WTC11 (cell line): ENCODE results near the gene MCF2L2. TPM values are rescaled to one million over a fixed set of nuclear protein-coding genes. Genes with fewer than 3 reads are reported as not detected.

Experiments
- ATAC-seq: fragments of 200-7000 bp; cut with Tn5 transposase; 2 replicates; pipeline ENCODE4 v1.10.0; 2021; ENCODE audit warnings: mild to moderate bottlenecking, moderate library complexity
- CTCF ChIA-PET: fragments of 300-600 bp; sonication (Branson Sonifier 250); formaldehyde crosslinking; loops from one replicate; lab custom pipeline; 2021; ENCODE audit warnings: antibody characterized with exemption; lab: Charles Lee
- POLR2A ChIA-PET: fragments of 350-600 bp; sonication (Branson Sonifier 250); formaldehyde crosslinking; loops from one replicate; lab custom pipeline; 2021; ENCODE audit warnings: antibody characterized with exemption; lab: Charles Lee
- DNase-seq: peaks from one replicate; pipeline ENCODE4 v3.0.0; 2021; ENCODE audit warnings: low spot score
- H3K27ac Mint-ChIP-seq: 2 replicates; pipeline ENCODE4 v1.8.0; 2021; ENCODE audit warnings: mixed read lengths
- H3K27me3 Mint-ChIP-seq: 2 replicates; pipeline ENCODE4 v1.8.0; 2021; ENCODE audit warnings: low read depth, mild to moderate bottlenecking, moderate library complexity, mixed read lengths
- H3K36me3 Mint-ChIP-seq: 2 replicates; pipeline ENCODE4 v1.8.0; 2021; ENCODE audit warnings: mixed read lengths
- H3K4me1 Mint-ChIP-seq: 2 replicates; pipeline ENCODE4 v1.8.0; 2022; ENCODE audit warnings: mixed read lengths
- H3K4me3 Mint-ChIP-seq: 2 replicates; pipeline ENCODE4 v1.8.0; 2021; ENCODE audit warnings: mild to moderate bottlenecking, moderate library complexity, mixed read lengths
- H3K9me3 Mint-ChIP-seq: 2 replicates; pipeline ENCODE4 v1.8.0; 2021; ENCODE audit warnings: mixed read lengths
- ATF1 ChIP-seq: sonication (generic); formaldehyde crosslinking; IDR thresholded peaks from 2 replicates; pipeline ENCODE4 v1.8.1; 2023; ENCODE audit warnings: mild to moderate bottlenecking, moderate library complexity, missing genetic modification reagents
- CBFB ChIP-seq: sonication (generic); formaldehyde crosslinking; IDR thresholded peaks from 2 replicates; pipeline ENCODE4 v1.8.1; 2022; ENCODE audit warnings: mild to moderate bottlenecking, low read depth, missing genetic modification reagents
- ESRRA ChIP-seq: sonication (generic); formaldehyde crosslinking; IDR thresholded peaks from 2 replicates; pipeline ENCODE4 v1.8.1; 2022; ENCODE audit warnings: mild to moderate bottlenecking, missing genetic modification reagents, borderline replicate concordance
- FOXJ3 ChIP-seq: sonication (generic); formaldehyde crosslinking; IDR thresholded peaks from 2 replicates; pipeline ENCODE4 v1.9.0; 2021; ENCODE audit warnings: missing genetic modification reagents, mild to moderate bottlenecking, borderline replicate concordance
- GRHL2 ChIP-seq: fragments of 250-450 bp; sonication (Bioruptor Pico); IDR thresholded peaks from 2 replicates; pipeline ENCODE4 v1.8.0; 2022; ENCODE audit warnings: mild to moderate bottlenecking, moderate library complexity; ENCODE audit not compliant: insufficient replicate concordance, severe bottlenecking
- KAT7 ChIP-seq: sonication (generic); formaldehyde crosslinking; IDR thresholded peaks from 2 replicates; pipeline ENCODE4 v1.8.1; 2023; ENCODE audit warnings: missing genetic modification reagents, mild to moderate bottlenecking, borderline replicate concordance
- NFATC4 ChIP-seq: fragments of 250-450 bp; sonication (Bioruptor Pico); IDR thresholded peaks from 2 replicates; pipeline ENCODE4 v1.9.0; 2021; ENCODE audit warnings: mild to moderate bottlenecking
- NFE2L1 ChIP-seq: sonication (generic); formaldehyde crosslinking; IDR thresholded peaks from 2 replicates; pipeline ENCODE4 v1.8.1; 2023; ENCODE audit warnings: missing genetic modification reagents
- SOX15 ChIP-seq: fragments of 250-450 bp; sonication (Bioruptor Pico); IDR thresholded peaks from 2 replicates; pipeline ENCODE4 v1.9.0; 2021; ENCODE audit warnings: mild to moderate bottlenecking
- SP1 ChIP-seq: sonication (generic); formaldehyde crosslinking; conservative IDR thresholded peaks from 2 replicates; pipeline ENCODE4 v1.8.1; 2022; ENCODE audit warnings: missing genetic modification reagents
- TEAD4 ChIP-seq: sonication (generic); formaldehyde crosslinking; IDR thresholded peaks from 2 replicates; pipeline ENCODE4 v1.8.0; 2022; ENCODE audit warnings: mild to moderate bottlenecking, missing genetic modification reagents
- ZNF219 ChIP-seq: sonication (generic); formaldehyde crosslinking; IDR thresholded peaks from 2 replicates; pipeline ENCODE4 v1.8.0; 2023; ENCODE audit warnings: missing genetic modification reagents, mild to moderate bottlenecking, borderline replicate concordance
- ZNF317 ChIP-seq: sonication (generic); formaldehyde crosslinking; IDR thresholded peaks from 2 replicates; pipeline ENCODE4 v1.8.1; 2023; ENCODE audit warnings: low read depth, mild to moderate bottlenecking, moderate library complexity, missing genetic modification reagents, borderline replicate concordance
- total RNA-seq: library from RNA; stranded (reverse); gene quantifications from 3 replicates; pipeline ENCODE4 v1.2.3, GENCODE V29; 2021
- TF ChIP-seq, protein P1 (sequence below): sonication (generic); formaldehyde crosslinking; conservative IDR thresholded peaks from 2 replicates; pipeline ENCODE4 v1.8.1; 2022; ENCODE audit warnings: mild to moderate bottlenecking, missing genetic modification reagents
- TF ChIP-seq, protein P2 (sequence below): fragments of 250-450 bp; sonication (Bioruptor Pico); IDR thresholded peaks from 2 replicates; pipeline ENCODE4 v1.9.0; 2021; ENCODE audit warnings: mild to moderate bottlenecking
- TF ChIP-seq, protein P3 (sequence below): sonication (generic); formaldehyde crosslinking; IDR thresholded peaks from 2 replicates; pipeline ENCODE4 v1.8.1; 2022; ENCODE audit warnings: mild to moderate bottlenecking, missing genetic modification reagents, moderate library complexity, borderline replicate concordance
- TF ChIP-seq, protein P4 (sequence below): sonication (generic); formaldehyde crosslinking; IDR thresholded peaks from 2 replicates; pipeline ENCODE4 v1.8.1; 2023; ENCODE audit warnings: mild to moderate bottlenecking, missing genetic modification reagents
- TF ChIP-seq, protein P5 (sequence below): fragments of 250-450 bp; sonication (Bioruptor Pico); IDR thresholded peaks from 2 replicates; pipeline ENCODE4 v1.9.0; 2021; ENCODE audit warnings: moderate library complexity, mild to moderate bottlenecking, inconsistent platforms, borderline replicate concordance
- TF ChIP-seq, protein P6 (sequence below): sonication (generic); formaldehyde crosslinking; IDR thresholded peaks from 2 replicates; pipeline ENCODE4 v1.8.0; 2022; ENCODE audit warnings: mild to moderate bottlenecking, missing genetic modification reagents

MCF2L2 gene
- total RNA-seq, 1 experiment from 2014 or later, result 7.5 TPM

DNA sequence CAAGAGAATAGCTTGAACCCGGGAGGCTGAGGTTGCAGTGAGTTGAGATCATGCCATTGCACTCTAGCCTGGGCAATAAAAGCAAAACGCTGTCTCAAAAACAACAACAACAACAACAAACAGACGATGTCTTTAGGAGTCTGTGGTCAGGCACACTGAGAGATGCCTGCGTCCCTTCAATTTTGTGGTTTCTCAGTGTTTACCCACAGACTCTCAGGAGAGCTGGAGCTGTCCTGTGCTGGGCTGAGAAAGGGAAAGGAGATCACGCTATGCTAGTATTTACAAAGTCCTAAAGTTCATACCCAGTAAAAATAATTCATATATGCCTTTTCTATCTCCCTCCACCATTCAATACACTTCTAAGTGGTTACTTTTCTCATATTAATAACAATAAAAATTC, 272.2 kb downstream of the MCF2L2 start (continued):
- TF ChIP-seq ATF1 (CRISPR knock-in tag) (no peak), ZNF317 (CRISPR knock-in tag) (no peak), GRHL2 (no peak), SP1 (CRISPR knock-in tag) (no peak)
- TF ChIP-seq, all 79 proteins: peak for 0

DNA sequence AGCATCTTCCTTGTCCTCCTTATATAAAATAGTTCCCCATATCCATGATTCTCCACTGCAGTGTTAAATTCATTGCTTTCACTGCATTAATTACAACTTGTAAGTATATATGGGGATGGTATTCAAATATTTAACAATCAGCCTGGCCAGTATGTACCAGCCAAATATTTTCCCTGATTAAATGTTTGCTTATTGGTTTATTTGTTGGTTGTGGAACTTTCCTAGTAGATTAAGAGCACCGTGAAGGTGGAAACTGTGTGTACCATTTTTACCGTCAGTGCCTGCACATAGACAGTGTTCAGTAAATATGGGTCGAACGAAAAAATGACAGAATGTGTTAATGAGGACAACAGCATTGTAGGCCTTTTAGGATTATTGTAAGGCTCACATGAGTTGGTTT, 272.9 kb downstream of the MCF2L2 start:
- ATAC-seq, result no peak
- no peak overlapping the region for H3K27ac Mint-ChIP-seq
- H3K36me3 Mint-ChIP-seq, result no peaks in the 10 kb centered on the region
- no peak overlapping the region for H3K4me3 Mint-ChIP-seq
- no peak for DNase-seq
- H3K9me3 Mint-ChIP-seq, result no peaks in the 10 kb centered on the region
- TF ChIP-seq FOXJ3, result no peak
- ChIA-PET CTCF (no interaction called here), POLR2A (no interaction called here)
- 0 out of 2 replicates have a peak, but pooled peaks cover 2% of the 10 kb centered on the region for H3K4me1 Mint-ChIP-seq
- peaks cover 7% of the 10 kb centered on the region for H3K27me3 Mint-ChIP-seq

DNA sequence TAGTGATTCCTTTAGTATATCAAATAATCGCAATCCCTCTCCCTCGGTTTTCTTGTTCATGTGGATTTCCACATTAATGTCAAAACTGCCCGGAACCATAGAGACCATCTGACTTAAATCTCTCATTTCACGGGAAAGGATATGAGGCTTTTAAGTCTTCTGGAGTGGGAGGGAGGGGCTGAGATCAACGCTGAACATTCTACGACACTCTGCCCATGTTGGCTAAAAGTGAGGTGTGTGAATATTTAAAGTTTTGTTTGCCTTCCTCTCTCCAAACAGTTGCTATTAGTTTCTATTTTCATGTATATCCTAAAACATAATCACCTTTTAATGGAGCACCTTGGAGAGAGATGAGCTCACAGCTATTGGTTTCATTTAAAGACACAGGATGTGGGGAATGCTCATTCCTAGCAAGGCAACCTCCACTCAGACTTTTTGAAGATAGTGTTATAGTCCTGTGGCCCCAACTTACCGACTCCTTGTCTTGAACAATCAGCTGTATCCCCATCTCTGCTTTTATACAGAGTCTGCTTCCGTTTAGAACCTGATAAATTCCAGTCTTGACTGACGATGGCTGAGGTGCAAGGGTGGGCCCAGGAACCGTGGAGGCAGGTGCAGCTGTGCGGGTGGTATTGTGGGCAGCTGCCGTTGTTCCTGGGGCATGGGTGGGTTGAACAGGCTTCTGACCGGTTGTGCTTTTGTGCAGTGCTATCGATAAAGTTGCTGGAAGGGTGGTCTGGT, 275.0 kb downstream of the MCF2L2 start:
- ChIA-PET CTCF (interaction anchor here (0.9 kb wide), 1 partner anchor 31 kb away, joined by 3 read pairs; no protein-coding TSS in a partner anchor), POLR2A (interaction anchor here (0.5 kb wide), 1 partner anchor 148 kb away, joined by 3 read pairs; no protein-coding TSS in a partner anchor)
- H3K4me1 Mint-ChIP-seq, result peaks cover 10% of the 10 kb centered on the region; the same call in 1 of the 2 replicates
- no peak overlapping the region for H3K4me3 Mint-ChIP-seq
- no peak overlapping the region for H3K27ac Mint-ChIP-seq
- H3K27me3 Mint-ChIP-seq, result no peaks in the 10 kb centered on the region; the same call in 1 of the 2 replicates
- no peaks in the 10 kb centered on the region for H3K9me3 Mint-ChIP-seq
- no peaks in the 10 kb centered on the region for H3K36me3 Mint-ChIP-seq
- TF ChIP-seq, protein P1, sequence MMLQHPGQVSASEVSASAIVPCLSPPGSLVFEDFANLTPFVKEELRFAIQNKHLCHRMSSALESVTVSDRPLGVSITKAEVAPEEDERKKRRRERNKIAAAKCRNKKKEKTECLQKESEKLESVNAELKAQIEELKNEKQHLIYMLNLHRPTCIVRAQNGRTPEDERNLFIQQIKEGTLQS, result no peak
- TF ChIP-seq NFE2L1 (CRISPR knock-in tag), result no peak
- TF ChIP-seq, protein P2, sequence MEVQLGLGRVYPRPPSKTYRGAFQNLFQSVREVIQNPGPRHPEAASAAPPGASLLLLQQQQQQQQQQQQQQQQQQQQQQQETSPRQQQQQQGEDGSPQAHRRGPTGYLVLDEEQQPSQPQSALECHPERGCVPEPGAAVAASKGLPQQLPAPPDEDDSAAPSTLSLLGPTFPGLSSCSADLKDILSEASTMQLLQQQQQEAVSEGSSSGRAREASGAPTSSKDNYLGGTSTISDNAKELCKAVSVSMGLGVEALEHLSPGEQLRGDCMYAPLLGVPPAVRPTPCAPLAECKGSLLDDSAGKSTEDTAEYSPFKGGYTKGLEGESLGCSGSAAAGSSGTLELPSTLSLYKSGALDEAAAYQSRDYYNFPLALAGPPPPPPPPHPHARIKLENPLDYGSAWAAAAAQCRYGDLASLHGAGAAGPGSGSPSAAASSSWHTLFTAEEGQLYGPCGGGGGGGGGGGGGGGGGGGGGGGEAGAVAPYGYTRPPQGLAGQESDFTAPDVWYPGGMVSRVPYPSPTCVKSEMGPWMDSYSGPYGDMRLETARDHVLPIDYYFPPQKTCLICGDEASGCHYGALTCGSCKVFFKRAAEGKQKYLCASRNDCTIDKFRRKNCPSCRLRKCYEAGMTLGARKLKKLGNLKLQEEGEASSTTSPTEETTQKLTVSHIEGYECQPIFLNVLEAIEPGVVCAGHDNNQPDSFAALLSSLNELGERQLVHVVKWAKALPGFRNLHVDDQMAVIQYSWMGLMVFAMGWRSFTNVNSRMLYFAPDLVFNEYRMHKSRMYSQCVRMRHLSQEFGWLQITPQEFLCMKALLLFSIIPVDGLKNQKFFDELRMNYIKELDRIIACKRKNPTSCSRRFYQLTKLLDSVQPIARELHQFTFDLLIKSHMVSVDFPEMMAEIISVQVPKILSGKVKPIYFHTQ (CRISPR knock-in tag), result no peak
- TF ChIP-seq, protein P3, sequence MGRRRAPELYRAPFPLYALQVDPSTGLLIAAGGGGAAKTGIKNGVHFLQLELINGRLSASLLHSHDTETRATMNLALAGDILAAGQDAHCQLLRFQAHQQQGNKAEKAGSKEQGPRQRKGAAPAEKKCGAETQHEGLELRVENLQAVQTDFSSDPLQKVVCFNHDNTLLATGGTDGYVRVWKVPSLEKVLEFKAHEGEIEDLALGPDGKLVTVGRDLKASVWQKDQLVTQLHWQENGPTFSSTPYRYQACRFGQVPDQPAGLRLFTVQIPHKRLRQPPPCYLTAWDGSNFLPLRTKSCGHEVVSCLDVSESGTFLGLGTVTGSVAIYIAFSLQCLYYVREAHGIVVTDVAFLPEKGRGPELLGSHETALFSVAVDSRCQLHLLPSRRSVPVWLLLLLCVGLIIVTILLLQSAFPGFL, result no peak
- no peak for TF ChIP-seq ESRRA (CRISPR knock-in tag)
- TF ChIP-seq, protein P4, sequence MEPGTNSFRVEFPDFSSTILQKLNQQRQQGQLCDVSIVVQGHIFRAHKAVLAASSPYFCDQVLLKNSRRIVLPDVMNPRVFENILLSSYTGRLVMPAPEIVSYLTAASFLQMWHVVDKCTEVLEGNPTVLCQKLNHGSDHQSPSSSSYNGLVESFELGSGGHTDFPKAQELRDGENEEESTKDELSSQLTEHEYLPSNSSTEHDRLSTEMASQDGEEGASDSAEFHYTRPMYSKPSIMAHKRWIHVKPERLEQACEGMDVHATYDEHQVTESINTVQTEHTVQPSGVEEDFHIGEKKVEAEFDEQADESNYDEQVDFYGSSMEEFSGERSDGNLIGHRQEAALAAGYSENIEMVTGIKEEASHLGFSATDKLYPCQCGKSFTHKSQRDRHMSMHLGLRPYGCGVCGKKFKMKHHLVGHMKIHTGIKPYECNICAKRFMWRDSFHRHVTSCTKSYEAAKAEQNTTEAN (CRISPR knock-in tag), result no peak
- TF ChIP-seq KAT7 (CRISPR knock-in tag), result no peak
- TF ChIP-seq SOX15 (CRISPR knock-in tag), result no peak
- TF ChIP-seq, protein P5, sequence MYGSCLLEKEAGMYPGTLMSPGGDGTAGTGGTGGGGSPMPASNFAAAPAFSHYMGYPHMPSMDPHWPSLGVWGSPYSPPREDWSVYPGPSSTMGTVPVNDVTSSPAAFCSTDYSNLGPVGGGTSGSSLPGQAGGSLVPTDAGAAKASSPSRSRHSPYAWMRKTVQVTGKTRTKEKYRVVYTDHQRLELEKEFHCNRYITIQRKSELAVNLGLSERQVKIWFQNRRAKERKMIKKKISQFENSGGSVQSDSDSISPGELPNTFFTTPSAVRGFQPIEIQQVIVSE (CRISPR knock-in tag), result no peak
- no peak for TF ChIP-seq ZNF219 (CRISPR knock-in tag)
- TF ChIP-seq, protein P6, sequence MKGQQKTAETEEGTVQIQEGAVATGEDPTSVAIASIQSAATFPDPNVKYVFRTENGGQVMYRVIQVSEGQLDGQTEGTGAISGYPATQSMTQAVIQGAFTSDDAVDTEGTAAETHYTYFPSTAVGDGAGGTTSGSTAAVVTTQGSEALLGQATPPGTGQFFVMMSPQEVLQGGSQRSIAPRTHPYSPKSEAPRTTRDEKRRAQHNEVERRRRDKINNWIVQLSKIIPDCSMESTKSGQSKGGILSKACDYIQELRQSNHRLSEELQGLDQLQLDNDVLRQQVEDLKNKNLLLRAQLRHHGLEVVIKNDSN (CRISPR knock-in tag), result no peak
- no peak for TF ChIP-seq CBFB (CRISPR knock-in tag)
- no peak for TF ChIP-seq TEAD4 (CRISPR knock-in tag)
- no peak for TF ChIP-seq NFATC4 (CRISPR knock-in tag)
- TF ChIP-seq, all 79 proteins: peak for 0
- no peak for ATAC-seq
- no peak for DNase-seq
